ENCODE measurements around the gene CPTP. TPM values are rescaled to one million over a fixed set of nuclear protein-coding genes. Genes with fewer than 3 reads are reported as not detected.

Gene CPTP
- total and polyA plus RNA-seq, 2 of the 13 experiments (the other 11 are each of a cell fraction or from before 2014, with no cell fraction given): 5.5 to 9.3 TPM

GRCh38 chr1:1291548-1292441, 32.8 kb upstream of the CPTP start (continued):
- TF ChIP-seq ATF6 (CRISPR knock-in tag; conservative IDR thresholded peaks at IDR 0.05) (no peak), HNF1A (IDR thresholded peaks at IDR 0.05; ENCODE audit: low read depth) (no peak), HNF1A (CRISPR knock-in tag; IDR thresholded peaks at IDR 0.05; ENCODE audit: borderline replicate concordance) (no peak), NFIB (CRISPR knock-in tag; IDR thresholded peaks at IDR 0.05; ENCODE audit: borderline replicate concordance) (no peak), ZNF577 (CRISPR knock-in tag; IDR thresholded peaks at IDR 0.05; ENCODE audit: borderline replicate concordance, low read depth) (no peak), ZNF282 (IDR thresholded peaks at IDR 0.05; ENCODE audit: partially characterized antibody) (no peak)
